ENCODE data around the gene COBLL1.

DNA sequence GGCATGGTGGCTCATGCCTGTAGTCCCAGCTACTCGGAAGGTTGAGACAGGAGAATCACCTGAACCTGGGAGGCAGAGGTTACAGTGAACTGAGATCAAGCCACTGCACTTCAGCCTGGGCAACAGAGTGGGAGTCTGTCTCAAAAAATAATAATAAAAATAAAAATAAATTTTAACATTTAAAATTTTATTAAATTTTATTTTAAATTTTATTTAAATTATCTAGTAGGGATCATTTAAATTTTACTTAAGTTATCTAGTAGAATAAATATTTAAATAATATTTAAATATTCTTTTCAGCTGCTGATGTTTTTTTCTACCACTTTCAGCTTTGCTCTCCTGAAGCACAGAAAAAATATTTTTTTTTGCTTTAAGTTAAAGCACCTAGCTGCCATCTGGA lies 10.4 kb downstream of the COBLL1 start:
- TF ChIP-seq MAX (IDR thresholded peaks at IDR 0.05), result no peak
- no peak for TF ChIP-seq YY1 (IDR thresholded peaks at IDR 0.05)
- TF ChIP-seq, protein P1, sequence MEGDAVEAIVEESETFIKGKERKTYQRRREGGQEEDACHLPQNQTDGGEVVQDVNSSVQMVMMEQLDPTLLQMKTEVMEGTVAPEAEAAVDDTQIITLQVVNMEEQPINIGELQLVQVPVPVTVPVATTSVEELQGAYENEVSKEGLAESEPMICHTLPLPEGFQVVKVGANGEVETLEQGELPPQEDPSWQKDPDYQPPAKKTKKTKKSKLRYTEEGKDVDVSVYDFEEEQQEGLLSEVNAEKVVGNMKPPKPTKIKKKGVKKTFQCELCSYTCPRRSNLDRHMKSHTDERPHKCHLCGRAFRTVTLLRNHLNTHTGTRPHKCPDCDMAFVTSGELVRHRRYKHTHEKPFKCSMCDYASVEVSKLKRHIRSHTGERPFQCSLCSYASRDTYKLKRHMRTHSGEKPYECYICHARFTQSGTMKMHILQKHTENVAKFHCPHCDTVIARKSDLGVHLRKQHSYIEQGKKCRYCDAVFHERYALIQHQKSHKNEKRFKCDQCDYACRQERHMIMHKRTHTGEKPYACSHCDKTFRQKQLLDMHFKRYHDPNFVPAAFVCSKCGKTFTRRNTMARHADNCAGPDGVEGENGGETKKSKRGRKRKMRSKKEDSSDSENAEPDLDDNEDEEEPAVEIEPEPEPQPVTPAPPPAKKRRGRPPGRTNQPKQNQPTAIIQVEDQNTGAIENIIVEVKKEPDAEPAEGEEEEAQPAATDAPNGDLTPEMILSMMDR (IDR thresholded peaks at IDR 0.05; ENCODE audit: low read depth, low read length, missing input control), result no peak
- no peak for TF ChIP-seq HNF4A (conservative IDR thresholded peaks at IDR 0.05)
- TF ChIP-seq RAD21 (IDR thresholded peaks at IDR 0.05), result no peak
- no peak for TF ChIP-seq TAF1 (conservative IDR thresholded peaks at IDR 0.05)
- TF ChIP-seq, protein P2, sequence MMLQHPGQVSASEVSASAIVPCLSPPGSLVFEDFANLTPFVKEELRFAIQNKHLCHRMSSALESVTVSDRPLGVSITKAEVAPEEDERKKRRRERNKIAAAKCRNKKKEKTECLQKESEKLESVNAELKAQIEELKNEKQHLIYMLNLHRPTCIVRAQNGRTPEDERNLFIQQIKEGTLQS (IDR thresholded peaks at IDR 0.05), result no peak
- TF ChIP-seq RXRA (IDR thresholded peaks at IDR 0.05), result no peak
- no peak for TF ChIP-seq EGR1 (IDR thresholded peaks at IDR 0.05; ENCODE audit: low read depth in 2 of 2)
